OCI-M2 (cell line): Measurements from ENCODE around the gene FYN.

Experiments used
- DNase-seq: peaks from one replicate; lab custom pipeline; 2025; ENCODE audit not compliant: unreplicated experiment; lab: John Stamatoyannopoulos, UW

The FYN gene

GRCh38 chr6:111667931-111668330 is 205.3 kb downstream of the FYN start:
- DNase-seq: no peak

- DNase-seq: no peak
Observed at GRCh38 chr6:111666847-111667246, 206.4 kb downstream of the FYN start.

GRCh38 chr6:111664565-111665030 is 208.7 kb downstream of the FYN start:
- DNase-seq: no peak

- DNase-seq: no peak
Observed at GRCh38 chr6:111663692-111664564, 209.3 kb downstream of the FYN start.

- DNase-seq: no peak
Observed at GRCh38 chr6:111662794-111663593, 210.3 kb downstream of the FYN start.

GRCh38 chr6:111662072-111662793 is 211.0 kb downstream of the FYN start:
- DNase-seq: no peak

- no peak for DNase-seq
Observed at GRCh38 chr6:111661541-111662061, 211.7 kb downstream of the FYN start.

GRCh38 chr6:111660531-111660930 is 212.7 kb downstream of the FYN start:
- no peak for DNase-seq

- no peak for DNase-seq
Observed at GRCh38 chr6:111658462-111659154, 214.6 kb downstream of the FYN start.

GRCh38 chr6:111657146-111657545 is 216.1 kb downstream of the FYN start:
- no peak for DNase-seq

- DNase-seq: no peak
Observed at GRCh38 chr6:111653979-111654378, 219.3 kb downstream of the FYN start.

- no peak for DNase-seq
Observed at GRCh38 chr6:111653434-111653833, 219.8 kb downstream of the FYN start.

- DNase-seq: no peak
Observed at GRCh38 chr6:111652156-111652555, 221.1 kb downstream of the FYN start.

- DNase-seq: no peak
Observed at GRCh38 chr6:111651185-111652034, 221.8 kb downstream of the FYN start.

- DNase-seq: no peak
Observed at GRCh38 chr6:111650049-111650448, 223.2 kb downstream of the FYN start.

- DNase-seq: no peak
Observed at GRCh38 chr6:111648100-111648499, 225.2 kb downstream of the FYN start.

- no peak for DNase-seq
Observed at GRCh38 chr6:111646942-111647341, 226.3 kb downstream of the FYN start.

- no peak for DNase-seq
Observed at GRCh38 chr6:111646034-111646433, 227.2 kb downstream of the FYN start.

- no peak for DNase-seq
Observed at GRCh38 chr6:111644893-111645430, 228.3 kb downstream of the FYN start.
